Transverse colon (tissue), 4 donors: ENCODE data around the gene FKBP1A. TPM values are rescaled to one million over a fixed set of nuclear protein-coding genes. Genes with fewer than 3 reads are reported as not detected.

Source experiments
- DNase-seq: peaks from one replicate; pipeline ENCODE4 v3.0.0-alpha.2; 2019
- H3K27ac ChIP-seq, 4 donors: fragments of 200-600 bp; sonication (generic); 2 replicates each; pipeline ENCODE4 v1.5.1; 2016 to 2018; ENCODE audit warnings: inconsistent platforms in 4 of 4
- H3K27me3 ChIP-seq: fragments of 200-600 bp; sonication (generic); 2 replicates; pipeline ENCODE4 v1.5.1; 2017; ENCODE audit warnings: inconsistent platforms
- H3K36me3 ChIP-seq, 4 donors: fragments of 200-600 bp; sonication (generic); 2 replicates each; pipeline ENCODE4 v1.5.1; 2017 to 2019; ENCODE audit warnings: inconsistent platforms in 4 of 4
- H3K4me1 ChIP-seq, 4 donors: fragments of 200-600 bp; sonication (generic); 2 replicates each; pipeline ENCODE4 v1.5.1; 2017 to 2020; ENCODE audit warnings: inconsistent platforms in 4 of 4
- H3K4me3 ChIP-seq, 4 donors: fragments of 200-600 bp; sonication (generic); 1 replicate in 1 of 4; 2 replicates in 3 of 4; pipeline versions ENCODE4 v1.5.1 to v1.6.1; 2017 to 2019; ENCODE audit warnings: inconsistent platforms in 4 of 4
- H3K9me3 ChIP-seq, 2 donors: fragments of 200-600 bp; sonication (generic); 2 replicates each; pipeline ENCODE4 v1.5.1; 2017 to 2019; ENCODE audit warnings: inconsistent platforms in 2 of 2
- EP300 ChIP-seq: sonication (generic); formaldehyde crosslinking; IDR thresholded peaks from one replicate; pipeline ENCODE4 v1.6.1; 2017; ENCODE audit warnings: antibody characterized with exemption, low read depth
- POLR2A ChIP-seq: fragments of 450-650 bp; IDR thresholded peaks from one replicate; pipeline ENCODE4 v1.6.1; 2016; ENCODE audit warnings: antibody characterized with exemption, mild to moderate bottlenecking, moderate library complexity
- POLR2AphosphoS5 ChIP-seq, 3 donors: sonication (generic); formaldehyde crosslinking; IDR thresholded peaks; one replicate each; pipeline ENCODE4 v1.6.1; 2016; ENCODE audit warnings: antibody characterized with exemption in 3 of 3
- WGBS, 2 donors: methylation state at CpG; one replicate each; pipeline ENCODE4 v1.1.5; 2018; ENCODE audit warnings: low coverage in 1 of 2; 5-methylcytosine and 5-hydroxymethylcytosine counted together
- in situ Hi-C, 4 donors: fragments of 200-750 bp; cut with MboI; loops; one replicate each; pipeline versions ENCODE4 v1.15.0 to v1.15.1; 2017; ENCODE audit warnings: low sequenced_read_pairs in 3 of 4, low pct_ligation_motif_present in 1 of 4, low pct_unique_long_range_greater_than_20kb in 1 of 4
- intact Hi-C: fragments of 100-400 bp; cut with DNase I; formaldehyde crosslinking; loops from one replicate; pipeline ENCODE4 v1.15.1; 2023; ENCODE audit warnings: low total_unique reads
- total RNA-seq, 4 donors: library from RNA; depleted of rRNA; stranded (reverse); fragments of >200 nt; gene quantifications; one replicate each; pipeline ENCODE4 v1.1.0, GENCODE V29; 2016
- TF ChIP-seq, protein P1 (sequence below), 5 experiments: fragments of 200-600 bp in 3 of 5; fragments of 450-650 bp in 2 of 5; sonication (generic) in 3 of 5; IDR thresholded peaks; 1 replicate in 2 of 5; 2 replicates in 3 of 5; pipeline ENCODE4 v1.5.1; 2016 to 2017; ENCODE audit warnings: antibody characterized with exemption in 5 of 5, inconsistent platforms in 3 of 5, mild to moderate bottlenecking in 2 of 5, moderate library complexity in 1 of 5

The FKBP1A gene
- total RNA-seq, 4 donors from 2014 or later: 120 to 202 (median 144) TPM

DNA sequence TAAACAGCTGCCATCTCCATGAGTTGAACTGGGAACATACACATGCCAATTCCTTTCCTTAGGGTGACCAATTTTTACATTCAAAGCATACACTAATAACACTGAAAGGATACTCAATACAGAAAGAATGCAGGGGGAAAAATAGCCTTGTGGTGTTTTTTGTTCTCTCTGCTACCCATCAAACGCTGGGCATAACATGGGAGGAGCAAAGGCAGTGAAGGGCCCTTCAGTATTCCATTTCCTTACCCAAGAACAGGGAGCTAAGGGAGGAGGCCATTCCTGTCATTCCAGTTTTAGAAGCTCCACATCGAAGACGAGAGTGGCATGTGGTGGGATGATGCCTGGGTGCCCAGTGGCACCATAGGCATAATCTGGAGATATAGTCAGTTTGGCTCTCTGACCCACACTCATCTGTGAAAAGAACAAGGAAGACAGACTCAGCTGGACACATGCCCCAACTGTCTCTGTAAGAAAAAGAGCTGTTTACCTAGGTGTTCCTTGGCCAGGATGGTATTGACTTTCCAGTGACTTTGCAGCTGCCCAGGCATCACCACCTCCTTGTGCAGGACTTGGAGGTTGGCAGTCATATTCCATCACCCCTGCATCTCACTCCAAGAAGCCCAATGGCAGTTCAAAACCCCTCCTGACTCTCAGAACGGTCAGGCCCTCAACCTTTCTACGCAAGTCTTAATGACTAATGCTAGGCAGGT is 20.9 kb downstream of the FKBP1A start:
- DNase-seq: no peak
- TF ChIP-seq, protein P1, sequence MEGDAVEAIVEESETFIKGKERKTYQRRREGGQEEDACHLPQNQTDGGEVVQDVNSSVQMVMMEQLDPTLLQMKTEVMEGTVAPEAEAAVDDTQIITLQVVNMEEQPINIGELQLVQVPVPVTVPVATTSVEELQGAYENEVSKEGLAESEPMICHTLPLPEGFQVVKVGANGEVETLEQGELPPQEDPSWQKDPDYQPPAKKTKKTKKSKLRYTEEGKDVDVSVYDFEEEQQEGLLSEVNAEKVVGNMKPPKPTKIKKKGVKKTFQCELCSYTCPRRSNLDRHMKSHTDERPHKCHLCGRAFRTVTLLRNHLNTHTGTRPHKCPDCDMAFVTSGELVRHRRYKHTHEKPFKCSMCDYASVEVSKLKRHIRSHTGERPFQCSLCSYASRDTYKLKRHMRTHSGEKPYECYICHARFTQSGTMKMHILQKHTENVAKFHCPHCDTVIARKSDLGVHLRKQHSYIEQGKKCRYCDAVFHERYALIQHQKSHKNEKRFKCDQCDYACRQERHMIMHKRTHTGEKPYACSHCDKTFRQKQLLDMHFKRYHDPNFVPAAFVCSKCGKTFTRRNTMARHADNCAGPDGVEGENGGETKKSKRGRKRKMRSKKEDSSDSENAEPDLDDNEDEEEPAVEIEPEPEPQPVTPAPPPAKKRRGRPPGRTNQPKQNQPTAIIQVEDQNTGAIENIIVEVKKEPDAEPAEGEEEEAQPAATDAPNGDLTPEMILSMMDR (IDR thresholded peaks at IDR 0.05): no peak
- TF ChIP-seq POLR2A: no peak
- no peak for TF ChIP-seq POLR2AphosphoS5 (IDR thresholded peaks at IDR 0.05)
- no peak for TF ChIP-seq EP300
- WGBS, 2 donors: 71 to 92% methylated on average over 1 to 5 of the region's 5 CpGs
- Histone ChIP-seq H3K27ac (peak overlapping the region in 2 of 4 donors; percentile 48 to 51), H3K9me3 (no peaks in the 10 kb centered on the region), H3K4me1 (peaks cover 0 to 69% (median 42%) of the 10 kb centered on the region in 4 donors), H3K27me3 (no peaks in the 10 kb centered on the region), H3K36me3 (peaks cover 0 to 12% (median 0%) of the 10 kb centered on the region in 4 donors), H3K4me3 (no peak overlapping the region)
- in situ Hi-C loops: no loop called here
- intact Hi-C loops: no loop called here

DNA sequence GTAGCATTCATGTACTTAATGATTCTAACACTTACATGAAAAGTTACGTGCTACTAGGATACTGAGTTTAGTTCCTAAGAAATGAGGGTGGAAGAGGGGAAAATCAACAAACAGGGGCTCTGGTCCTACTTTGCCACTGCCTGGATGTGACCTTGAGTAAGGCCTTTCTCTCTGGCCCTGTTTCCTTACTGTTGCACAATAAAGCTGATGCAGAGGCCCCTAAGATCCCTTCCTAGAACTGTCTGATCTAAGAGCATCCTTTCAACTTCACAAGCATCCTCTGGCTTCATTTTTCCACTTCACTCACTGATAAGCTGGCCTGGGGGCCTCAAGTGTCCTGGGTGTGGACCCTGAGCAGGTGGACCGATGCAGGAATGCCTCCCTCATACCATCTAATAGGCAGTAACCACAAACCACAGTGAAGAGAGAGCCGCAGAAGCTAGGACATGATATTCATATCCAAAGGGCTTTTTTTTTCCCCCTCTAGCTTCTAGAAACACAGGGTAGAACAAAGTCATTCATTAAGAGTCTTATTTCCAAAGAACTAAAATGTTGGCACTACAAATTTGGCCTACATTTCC is 21.6 kb downstream of the FKBP1A start:
- Histone ChIP-seq H3K27me3 (no peaks in the 10 kb centered on the region), H3K9me3 (no peaks in the 10 kb centered on the region), H3K27ac (peak overlapping the region; percentile 22 to 51 (median 45)), H3K36me3 (peaks cover 0 to 12% (median 0%) of the 10 kb centered on the region in 4 donors), H3K4me3 (no peak overlapping the region), H3K4me1 (peaks cover 0 to 62% (median 38%) of the 10 kb centered on the region in 4 donors)
- DNase-seq: no peak
- in situ Hi-C loops: no loop called here
- TF ChIP-seq POLR2A: no peak
- TF ChIP-seq, protein P1 (IDR thresholded peaks at IDR 0.05): no peak
- no peak for TF ChIP-seq POLR2AphosphoS5 (IDR thresholded peaks at IDR 0.05)
- no peak for TF ChIP-seq EP300
- intact Hi-C loops: no loop called here
- 56 to 66% methylated on average over 1 to 3 of the region's 3 CpGs for WGBS, 2 donors

DNA sequence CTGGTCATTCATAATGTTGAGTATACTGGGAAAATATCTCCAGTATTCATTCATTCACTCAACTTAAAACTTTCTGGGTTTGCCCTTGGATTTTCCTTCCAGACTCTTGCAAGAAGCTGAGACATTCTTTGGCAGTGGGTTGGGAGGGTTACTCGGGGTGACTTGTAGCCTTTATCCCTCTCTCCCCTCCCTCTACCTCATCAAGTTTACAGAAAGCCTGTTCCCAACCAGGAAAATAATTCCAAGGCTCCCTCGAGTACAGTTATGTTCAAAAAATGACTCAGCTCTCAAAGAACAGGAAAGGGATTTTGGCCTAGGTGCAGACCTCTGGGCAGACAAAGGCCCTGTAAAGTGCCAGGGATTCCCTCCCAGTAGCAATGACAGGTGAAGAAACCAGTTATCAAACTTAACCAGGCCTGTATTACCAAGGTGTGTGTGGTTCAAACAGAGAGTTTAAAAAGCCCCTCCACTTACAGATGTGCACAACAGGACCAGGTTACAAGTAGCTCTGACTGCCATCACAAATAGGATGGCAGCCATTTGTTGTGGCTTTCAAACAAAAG is 22.2 kb downstream of the FKBP1A start:
- H3K9me3 ChIP-seq: no peaks in the 10 kb centered on the region
- in situ Hi-C loops: no loop called here
- H3K36me3 ChIP-seq: peaks cover 0 to 12% (median 0%) of the 10 kb centered on the region in 4 donors
- H3K27me3 ChIP-seq: no peaks in the 10 kb centered on the region
- no peak overlapping the region for H3K4me3 ChIP-seq
- TF ChIP-seq POLR2AphosphoS5 (IDR thresholded peaks at IDR 0.05) (no peak), POLR2A (no peak), EP300 (no peak)
- TF ChIP-seq, protein P1 (IDR thresholded peaks at IDR 0.05): no peak
- no peak for DNase-seq
- WGBS, 2 donors: 27 to 31% methylated on average over 2 of the region's 2 CpGs
- H3K27ac ChIP-seq: peak overlapping the region; percentile 22 to 51 (median 45)
- intact Hi-C loops: no loop called here
- H3K4me1 ChIP-seq: peaks cover 0 to 59% (median 33%) of the 10 kb centered on the region in 4 donors

DNA sequence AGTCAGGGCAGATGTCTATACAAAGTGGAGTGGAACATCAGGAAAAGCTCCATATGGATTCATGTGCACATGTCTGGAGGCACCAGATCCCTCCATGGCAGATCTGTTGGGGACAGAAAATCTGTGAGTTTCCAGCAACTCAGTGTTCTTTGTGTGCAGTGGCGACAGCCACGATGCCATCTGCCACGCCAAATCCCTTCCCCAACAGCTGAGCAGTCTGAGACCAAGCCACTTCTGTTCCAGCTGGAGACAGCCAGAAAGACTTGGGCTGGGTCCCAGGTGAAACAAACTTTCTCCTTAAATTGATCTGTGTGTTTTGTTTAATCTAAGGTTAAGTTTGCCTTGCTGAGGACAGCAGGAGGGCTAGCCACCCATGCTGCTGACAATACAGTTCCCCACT is 22.9 kb downstream of the FKBP1A start:
- no peaks in the 10 kb centered on the region for H3K9me3 ChIP-seq
- H3K27ac ChIP-seq: peak overlapping the region in 3 of 4 donors; percentile 13 to 42 (median 34)
- intact Hi-C loops (no loop called here), in situ Hi-C loops (no loop called here)
- peaks cover 0 to 52% (median 33%) of the 10 kb centered on the region in 4 donors for H3K4me1 ChIP-seq
- WGBS, 2 donors: 69% methylated on average over 3 of the region's 3 CpGs; no CpG with 5 or more reads in 1 of the 2 donors
- peaks cover 0 to 12% (median 0%) of the 10 kb centered on the region in 4 donors for H3K36me3 ChIP-seq
- TF ChIP-seq EP300: no peak
- no peak for TF ChIP-seq POLR2A
- TF ChIP-seq, protein P1 (IDR thresholded peaks at IDR 0.05): no peak
- DNase-seq: no peak
- H3K4me3 ChIP-seq: no peak overlapping the region
- no peaks in the 10 kb centered on the region for H3K27me3 ChIP-seq
